ENCODE data around the gene SLC25A22. TPM values are rescaled to one million over a fixed set of nuclear protein-coding genes. Genes with fewer than 3 reads are reported as not detected.

The SLC25A22 gene
- total and polyA plus RNA-seq, 9 donors: 0.42 to 23.3 (median 15.5) TPM

- DNase-seq: no peak
- Histone ChIP-seq H3K4me3 (no peak overlapping the region), H3K9me3 (no peaks in the 10 kb centered on the region), H3K4me1 (ENCODE audit: insufficient read depth) (peaks cover 10% of the 10 kb centered on the region), H3K36me3 (no peaks in the 10 kb centered on the region), H3K27ac (no peak overlapping the region), H3K27me3 (no peaks in the 10 kb centered on the region)
- no peak for TF ChIP-seq CTCF (IDR thresholded peaks at IDR 0.05)
- no peak for TF ChIP-seq EP300 (IDR thresholded peaks at IDR 0.05)
- TF ChIP-seq POLR2A (IDR thresholded peaks at IDR 0.05): no peak
- 77 to 85% (median 81%) methylated on average over 6 of the region's 6 CpGs for WGBS, 3 donors
- intact Hi-C loops (cut with DNase I): no loop called here
Measured at GRCh38 chr11:813072-813455, 15.0 kb upstream of the SLC25A22 start.

- 68 to 86% (median 79%) methylated on average over 3 of the region's 3 CpGs for WGBS, 3 donors
- intact Hi-C loops (cut with DNase I): no loop called here
- TF ChIP-seq CTCF (IDR thresholded peaks at IDR 0.05) (no peak), EP300 (IDR thresholded peaks at IDR 0.05) (no peak), POLR2A (IDR thresholded peaks at IDR 0.05) (no peak)
- Histone ChIP-seq H3K4me3 (no peak overlapping the region), H3K4me1 (ENCODE audit: insufficient read depth) (peaks cover 10% of the 10 kb centered on the region), H3K9me3 (no peaks in the 10 kb centered on the region), H3K36me3 (no peaks in the 10 kb centered on the region), H3K27me3 (no peaks in the 10 kb centered on the region), H3K27ac (no peak overlapping the region)
- no peak for DNase-seq
Measured at GRCh38 chr11:812390-812789, 14.3 kb upstream of the SLC25A22 start.

- H3K4me1 ChIP-seq (ENCODE audit: insufficient read depth): peaks cover 10% of the 10 kb centered on the region
- no peak for DNase-seq
- H3K4me3 ChIP-seq: no peak overlapping the region
- no peaks in the 10 kb centered on the region for H3K9me3 ChIP-seq
- intact Hi-C loops (cut with DNase I): no loop called here
- H3K27ac ChIP-seq: no peak overlapping the region
- 61 to 70% (median 65%) methylated on average over 14 of the region's 14 CpGs for WGBS, 3 donors
- no peak for TF ChIP-seq EP300 (IDR thresholded peaks at IDR 0.05)
- no peak for TF ChIP-seq CTCF (IDR thresholded peaks at IDR 0.05)
- no peak for TF ChIP-seq POLR2A (IDR thresholded peaks at IDR 0.05)
- no peaks in the 10 kb centered on the region for H3K27me3 ChIP-seq
- H3K36me3 ChIP-seq: no peaks in the 10 kb centered on the region
Measured at GRCh38 chr11:811446-812245, 13.6 kb upstream of the SLC25A22 start.

- H3K36me3 ChIP-seq: no peaks in the 10 kb centered on the region
- no peaks in the 10 kb centered on the region for H3K27me3 ChIP-seq
- H3K9me3 ChIP-seq: no peaks in the 10 kb centered on the region
- H3K4me1 ChIP-seq (ENCODE audit: insufficient read depth): peaks cover 11% of the 10 kb centered on the region
- intact Hi-C loops (cut with DNase I): no loop called here
- peak overlapping the region; percentile 92 to 95 for H3K27ac ChIP-seq
- 0% methylated on average over 45 to 55 of the region's 55 CpGs for WGBS, 3 donors
- H3K4me3 ChIP-seq: peak overlapping the region; percentile 83
- no peak for TF ChIP-seq POLR2A (IDR thresholded peaks at IDR 0.05)
- TF ChIP-seq CTCF (IDR thresholded peaks at IDR 0.05): no peak
- no peak for TF ChIP-seq EP300 (IDR thresholded peaks at IDR 0.05)
- DNase-seq: no peak
Measured at GRCh38 chr11:810040-810567, 12.0 kb upstream of the SLC25A22 start.
